ENCODE measurements around the gene VAT1L.

The VAT1L gene

GRCh38 chr16:77995843-77996455 lies 207.6 kb downstream of the VAT1L start:
- Histone ChIP-seq H3K27me3 (ENCODE audit: control insufficient read depth in 2 of 2, insufficient read depth in 2 of 2, low read length in 2 of 2) (no peaks in the 10 kb centered on the region), H3K4me3 (ENCODE audit: low read length in 2 of 2) (no peak overlapping the region)

DNA sequence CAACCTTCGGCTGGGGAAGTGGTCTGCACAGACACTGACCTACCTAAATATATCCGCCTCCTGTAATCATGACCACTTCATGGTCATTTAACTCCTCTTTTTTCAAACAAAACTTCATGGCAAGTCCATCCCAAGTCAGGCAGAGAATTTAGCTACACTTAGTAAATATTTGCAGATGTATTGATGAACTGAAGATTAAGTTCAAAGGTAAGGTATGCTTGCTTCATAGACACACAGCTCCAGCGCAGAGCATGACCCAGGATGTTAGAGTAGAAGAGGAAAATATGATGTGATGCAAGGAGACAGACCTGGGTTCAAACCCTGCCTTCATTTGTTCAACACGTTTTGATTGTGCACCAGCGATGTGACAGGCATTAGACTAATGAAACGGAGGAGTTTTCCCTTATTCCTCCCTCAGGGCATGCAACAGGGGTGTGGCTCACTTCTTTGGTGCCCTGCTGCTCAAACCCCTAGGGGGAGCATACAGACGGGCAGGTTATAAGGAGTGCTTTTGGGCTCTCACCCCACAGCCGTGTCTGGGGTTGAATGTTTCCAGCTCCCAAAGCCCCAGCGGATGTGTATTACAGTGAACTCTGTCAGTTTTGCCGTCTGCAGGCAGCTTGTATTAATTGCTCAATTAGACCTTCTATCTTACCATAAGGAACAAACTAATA lies 210.1 kb downstream of the VAT1L start:
- no peaks in the 10 kb centered on the region for H3K9me3 ChIP-seq (ENCODE audit: control insufficient read depth in 2 of 2, low read length in 2 of 2)
- H3K27ac ChIP-seq (ENCODE audit: low read depth in 2 of 2, low read length in 2 of 2): no peak overlapping the region
- H3K27me3 ChIP-seq (ENCODE audit: control insufficient read depth in 2 of 2, insufficient read depth in 2 of 2, low read length in 2 of 2): no peaks in the 10 kb centered on the region
- H3K36me3 ChIP-seq (ENCODE audit: control insufficient read depth in 2 of 2, insufficient read depth in 2 of 2, low read length in 2 of 2): no peaks in the 10 kb centered on the region
- no peak overlapping the region for H3K9ac ChIP-seq (ENCODE audit: low read depth in 1 of 2, low read length in 2 of 2)
- no peak overlapping the region for H3K4me3 ChIP-seq (ENCODE audit: low read length in 2 of 2)
- H3K4me1 ChIP-seq (ENCODE audit: control insufficient read depth in 2 of 2, insufficient read depth in 2 of 2, low read length in 2 of 2): no peaks in the 10 kb centered on the region

More at GRCh38 chr16:77995843-77996455, 207.6 kb downstream of the VAT1L start:
- Histone ChIP-seq H3K9ac (ENCODE audit: low read depth in 1 of 2, low read length in 2 of 2) (no peak overlapping the region), H3K27ac (ENCODE audit: low read depth in 2 of 2, low read length in 2 of 2) (no peak overlapping the region), H3K36me3 (ENCODE audit: control insufficient read depth in 2 of 2, insufficient read depth in 2 of 2, low read length in 2 of 2) (no peaks in the 10 kb centered on the region), H3K4me1 (ENCODE audit: control insufficient read depth in 2 of 2, insufficient read depth in 2 of 2, low read length in 2 of 2) (no peaks in the 10 kb centered on the region), H3K9me3 (ENCODE audit: control insufficient read depth in 2 of 2, low read length in 2 of 2) (no peaks in the 10 kb centered on the region)

DNA sequence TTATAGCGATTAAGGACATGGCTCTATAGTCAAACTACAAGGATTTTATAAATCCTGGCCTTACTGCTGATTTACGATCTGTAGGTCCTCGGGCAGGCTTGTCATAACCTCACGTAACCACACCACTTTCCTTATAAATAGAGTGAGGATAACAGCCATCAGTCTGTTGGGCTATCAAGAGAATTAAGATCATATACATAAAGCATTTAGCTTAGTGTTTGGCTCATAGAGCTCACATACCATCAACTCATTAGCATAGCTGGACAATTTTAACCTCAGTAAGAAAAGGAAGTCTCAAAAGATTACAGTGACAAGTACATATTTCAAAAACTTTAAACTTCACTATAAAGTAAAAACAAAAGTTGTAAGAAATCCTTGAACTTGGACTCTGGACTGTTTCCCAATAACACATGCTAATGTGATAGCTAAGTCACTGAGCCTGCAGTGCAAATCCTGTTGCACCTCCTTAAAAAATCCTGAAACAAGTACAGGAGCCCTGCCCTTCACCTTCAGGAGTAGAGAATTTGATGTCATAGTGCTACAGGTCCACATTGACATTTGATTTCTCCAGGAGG lies 213.2 kb downstream of the VAT1L start:
- Histone ChIP-seq H3K27me3 (ENCODE audit: control insufficient read depth in 2 of 2, insufficient read depth in 2 of 2, low read length in 2 of 2) (no peaks in the 10 kb centered on the region), H3K9me3 (ENCODE audit: control insufficient read depth in 2 of 2, low read length in 2 of 2) (no peaks in the 10 kb centered on the region), H3K9ac (ENCODE audit: low read depth in 1 of 2, low read length in 2 of 2) (no peak overlapping the region), H3K27ac (ENCODE audit: low read depth in 2 of 2, low read length in 2 of 2) (no peak overlapping the region), H3K36me3 (ENCODE audit: control insufficient read depth in 2 of 2, insufficient read depth in 2 of 2, low read length in 2 of 2) (no peaks in the 10 kb centered on the region), H3K4me3 (ENCODE audit: low read length in 2 of 2) (no peak overlapping the region), H3K4me1 (ENCODE audit: control insufficient read depth in 2 of 2, insufficient read depth in 2 of 2, low read length in 2 of 2) (no peaks in the 10 kb centered on the region)

DNA sequence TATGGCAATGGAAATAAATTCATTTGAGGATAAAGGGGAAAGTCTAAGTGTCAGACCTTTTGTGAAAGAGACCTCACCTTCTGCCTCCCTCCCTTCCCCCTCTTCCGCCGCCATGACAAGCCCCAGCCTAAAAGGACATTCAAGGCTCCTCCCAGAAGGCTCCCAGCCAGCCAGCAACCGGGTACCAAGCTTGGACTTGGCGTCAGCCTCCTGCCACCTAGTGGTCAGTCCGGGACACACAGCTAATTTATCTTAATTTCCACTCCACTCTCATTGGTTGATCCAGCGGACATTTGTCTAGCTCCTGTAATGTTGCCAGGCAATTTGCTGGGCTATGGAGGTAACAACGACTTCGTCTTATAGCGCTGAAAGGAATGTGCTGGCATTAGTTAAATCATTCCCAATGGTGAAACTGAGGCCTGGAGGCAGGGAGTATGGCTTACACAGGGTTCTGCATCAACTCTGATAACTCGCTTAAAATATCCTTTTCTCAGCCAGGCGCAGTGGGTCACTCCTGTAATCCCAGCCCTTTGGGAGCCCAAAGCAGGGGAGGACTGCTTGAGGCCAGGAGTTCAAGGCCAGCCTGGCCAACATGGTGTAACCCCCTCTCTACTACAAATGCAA lies 214.7 kb downstream of the VAT1L start:
- H3K27ac ChIP-seq (ENCODE audit: low read depth in 2 of 2, low read length in 2 of 2): no peak overlapping the region
- no peak overlapping the region for H3K4me3 ChIP-seq (ENCODE audit: low read length in 2 of 2)
- H3K27me3 ChIP-seq (ENCODE audit: control insufficient read depth in 2 of 2, insufficient read depth in 2 of 2, low read length in 2 of 2): no peaks in the 10 kb centered on the region
- no peaks in the 10 kb centered on the region for H3K4me1 ChIP-seq (ENCODE audit: control insufficient read depth in 2 of 2, insufficient read depth in 2 of 2, low read length in 2 of 2)
- no peaks in the 10 kb centered on the region for H3K9me3 ChIP-seq (ENCODE audit: control insufficient read depth in 2 of 2, low read length in 2 of 2)
- H3K36me3 ChIP-seq (ENCODE audit: control insufficient read depth in 2 of 2, insufficient read depth in 2 of 2, low read length in 2 of 2): no peaks in the 10 kb centered on the region
- no peak overlapping the region for H3K9ac ChIP-seq (ENCODE audit: low read depth in 1 of 2, low read length in 2 of 2)

GRCh38 chr16:78004517-78004916 lies 216.2 kb downstream of the VAT1L start:
- Histone ChIP-seq H3K9me3 (ENCODE audit: control insufficient read depth in 2 of 2, low read length in 2 of 2) (no peaks in the 10 kb centered on the region), H3K36me3 (ENCODE audit: control insufficient read depth in 2 of 2, insufficient read depth in 2 of 2, low read length in 2 of 2) (no peaks in the 10 kb centered on the region), H3K27ac (ENCODE audit: low read depth in 2 of 2, low read length in 2 of 2) (no peak overlapping the region), H3K4me3 (ENCODE audit: low read length in 2 of 2) (no peak overlapping the region), H3K9ac (ENCODE audit: low read depth in 1 of 2, low read length in 2 of 2) (no peak overlapping the region), H3K4me1 (ENCODE audit: control insufficient read depth in 2 of 2, insufficient read depth in 2 of 2, low read length in 2 of 2) (no peaks in the 10 kb centered on the region), H3K27me3 (ENCODE audit: control insufficient read depth in 2 of 2, insufficient read depth in 2 of 2, low read length in 2 of 2) (no peaks in the 10 kb centered on the region)

- Histone ChIP-seq H3K36me3 (ENCODE audit: control insufficient read depth in 2 of 2, insufficient read depth in 2 of 2, low read length in 2 of 2) (no peaks in the 10 kb centered on the region), H3K4me1 (ENCODE audit: control insufficient read depth in 2 of 2, insufficient read depth in 2 of 2, low read length in 2 of 2) (no peaks in the 10 kb centered on the region), H3K9me3 (ENCODE audit: control insufficient read depth in 2 of 2, low read length in 2 of 2) (no peaks in the 10 kb centered on the region), H3K4me3 (ENCODE audit: low read length in 2 of 2) (no peak overlapping the region), H3K9ac (ENCODE audit: low read depth in 1 of 2, low read length in 2 of 2) (no peak overlapping the region), H3K27me3 (ENCODE audit: control insufficient read depth in 2 of 2, insufficient read depth in 2 of 2, low read length in 2 of 2) (no peaks in the 10 kb centered on the region), H3K27ac (ENCODE audit: low read depth in 2 of 2, low read length in 2 of 2) (no peak overlapping the region)
These were observed 217.5 kb downstream of the VAT1L start for GRCh38 chr16:78005881-78006280.

DNA sequence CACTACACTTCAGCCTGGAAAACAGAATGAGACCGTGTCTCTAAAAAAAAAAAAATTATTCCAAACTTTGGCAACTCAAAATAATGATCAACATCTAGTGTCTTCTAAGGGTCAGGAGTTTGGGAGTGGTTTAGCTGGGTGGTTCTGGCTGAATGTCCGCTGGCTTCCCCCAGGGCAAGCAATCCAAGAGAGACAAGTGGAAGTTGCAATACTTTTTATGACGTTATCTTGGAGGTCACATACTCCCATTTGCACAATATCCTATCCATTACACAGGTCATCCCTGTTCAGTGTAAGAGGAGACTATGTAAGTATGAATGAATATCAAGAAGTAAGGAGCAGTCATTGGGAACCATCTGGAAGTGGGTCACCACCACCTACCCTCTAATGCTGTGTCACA lies 218.8 kb downstream of the VAT1L start:
- H3K9me3 ChIP-seq (ENCODE audit: control insufficient read depth in 2 of 2, low read length in 2 of 2): no peaks in the 10 kb centered on the region
- H3K27me3 ChIP-seq (ENCODE audit: control insufficient read depth in 2 of 2, insufficient read depth in 2 of 2, low read length in 2 of 2): no peaks in the 10 kb centered on the region
- H3K9ac ChIP-seq (ENCODE audit: low read depth in 1 of 2, low read length in 2 of 2): no peak overlapping the region
- H3K36me3 ChIP-seq (ENCODE audit: control insufficient read depth in 2 of 2, insufficient read depth in 2 of 2, low read length in 2 of 2): no peaks in the 10 kb centered on the region
- no peak overlapping the region for H3K4me3 ChIP-seq (ENCODE audit: low read length in 2 of 2)
- no peak overlapping the region for H3K27ac ChIP-seq (ENCODE audit: low read depth in 2 of 2, low read length in 2 of 2)
- no peaks in the 10 kb centered on the region for H3K4me1 ChIP-seq (ENCODE audit: control insufficient read depth in 2 of 2, insufficient read depth in 2 of 2, low read length in 2 of 2)

DNA sequence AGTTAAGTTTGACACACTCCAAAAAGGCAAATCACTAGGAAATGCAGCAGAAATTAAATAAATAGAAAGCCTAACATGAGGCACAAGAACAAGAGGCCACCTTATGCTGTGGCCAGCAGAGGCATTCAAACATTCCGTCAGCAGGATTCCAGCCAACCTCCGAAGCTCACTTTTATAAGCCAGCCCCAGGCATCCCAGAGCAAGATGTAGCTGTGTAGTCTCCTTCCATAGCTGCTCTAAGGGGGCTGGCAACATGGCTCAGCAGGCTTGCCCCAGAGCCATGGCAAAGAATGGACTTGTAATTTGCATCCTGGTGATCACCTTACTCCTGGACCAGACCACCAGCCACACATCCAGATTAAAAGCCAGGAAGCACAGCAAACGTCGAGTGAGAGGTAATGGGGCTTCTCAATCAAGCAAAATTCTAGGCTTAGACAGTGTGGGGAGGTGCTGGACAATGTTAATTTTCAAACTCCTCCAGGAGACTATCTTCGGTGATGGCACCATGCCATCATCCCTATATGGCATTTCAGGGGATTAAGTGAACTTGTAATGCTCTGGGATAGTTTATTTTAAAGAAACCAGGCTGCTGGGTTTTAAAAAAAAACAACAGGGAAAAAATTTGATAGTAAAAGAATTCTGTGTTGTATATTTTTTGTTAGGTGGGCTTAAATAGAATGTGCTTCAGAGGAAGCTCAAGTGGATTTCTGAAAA lies 234.1 kb downstream of the VAT1L start, which contains the start of gene CLEC3A:
TSS of gene CLEC3A (plus strand) at position 202 of the 714 bp plus-strand sequence. CDS start at position 281, 79 bp downstream.
- Histone ChIP-seq H3K27me3 (ENCODE audit: control insufficient read depth in 2 of 2, insufficient read depth in 2 of 2, low read length in 2 of 2) (no peaks in the 10 kb centered on the region), H3K9ac (ENCODE audit: low read depth in 1 of 2, low read length in 2 of 2) (no peak within 1 kb of the TSS)

GRCh38 chr16:78024159-78024558 lies 235.8 kb downstream of the VAT1L start:
- Histone ChIP-seq H3K4me3 (ENCODE audit: low read length in 2 of 2) (no peak overlapping the region), H3K4me1 (ENCODE audit: control insufficient read depth in 2 of 2, insufficient read depth in 2 of 2, low read length in 2 of 2) (no peaks in the 10 kb centered on the region), H3K36me3 (ENCODE audit: control insufficient read depth in 2 of 2, insufficient read depth in 2 of 2, low read length in 2 of 2) (no peaks in the 10 kb centered on the region), H3K9me3 (ENCODE audit: control insufficient read depth in 2 of 2, low read length in 2 of 2) (no peaks in the 10 kb centered on the region), H3K9ac (ENCODE audit: low read depth in 1 of 2, low read length in 2 of 2) (no peak overlapping the region), H3K27ac (ENCODE audit: low read depth in 2 of 2, low read length in 2 of 2) (no peak overlapping the region), H3K27me3 (ENCODE audit: control insufficient read depth in 2 of 2, insufficient read depth in 2 of 2, low read length in 2 of 2) (no peaks in the 10 kb centered on the region)

More for the DNA sequence above, 234.1 kb downstream of the VAT1L start, which contains the start of gene CLEC3A:
- H3K4me1 ChIP-seq (ENCODE audit: control insufficient read depth in 2 of 2, insufficient read depth in 2 of 2, low read length in 2 of 2): no peaks in the 10 kb centered on the region
- H3K27ac ChIP-seq (ENCODE audit: low read depth in 2 of 2, low read length in 2 of 2): no peak within 1 kb of the TSS
- H3K36me3 ChIP-seq (ENCODE audit: control insufficient read depth in 2 of 2, insufficient read depth in 2 of 2, low read length in 2 of 2): no peaks in the 10 kb centered on the region
- H3K9me3 ChIP-seq (ENCODE audit: control insufficient read depth in 2 of 2, low read length in 2 of 2): no peaks in the 10 kb centered on the region
- no peak within 1 kb of the TSS for H3K4me3 ChIP-seq (ENCODE audit: low read length in 2 of 2)

Measured in mucosa of rectum (tissue), 2 donors.